ENCODE measurements around the gene CAND2. TPM values are rescaled to one million over a fixed set of nuclear protein-coding genes. Genes with fewer than 3 reads are reported as not detected.
"Not testable (repeated sequence)": the region's sequence is repeated elsewhere in the genome, so short reads cannot be mapped to it uniquely, and the experiment has no call there.

Gene CAND2
- polyA plus RNA-seq, 5 donors: 4.3 to 10.6 (median 5.8) TPM

DNA sequence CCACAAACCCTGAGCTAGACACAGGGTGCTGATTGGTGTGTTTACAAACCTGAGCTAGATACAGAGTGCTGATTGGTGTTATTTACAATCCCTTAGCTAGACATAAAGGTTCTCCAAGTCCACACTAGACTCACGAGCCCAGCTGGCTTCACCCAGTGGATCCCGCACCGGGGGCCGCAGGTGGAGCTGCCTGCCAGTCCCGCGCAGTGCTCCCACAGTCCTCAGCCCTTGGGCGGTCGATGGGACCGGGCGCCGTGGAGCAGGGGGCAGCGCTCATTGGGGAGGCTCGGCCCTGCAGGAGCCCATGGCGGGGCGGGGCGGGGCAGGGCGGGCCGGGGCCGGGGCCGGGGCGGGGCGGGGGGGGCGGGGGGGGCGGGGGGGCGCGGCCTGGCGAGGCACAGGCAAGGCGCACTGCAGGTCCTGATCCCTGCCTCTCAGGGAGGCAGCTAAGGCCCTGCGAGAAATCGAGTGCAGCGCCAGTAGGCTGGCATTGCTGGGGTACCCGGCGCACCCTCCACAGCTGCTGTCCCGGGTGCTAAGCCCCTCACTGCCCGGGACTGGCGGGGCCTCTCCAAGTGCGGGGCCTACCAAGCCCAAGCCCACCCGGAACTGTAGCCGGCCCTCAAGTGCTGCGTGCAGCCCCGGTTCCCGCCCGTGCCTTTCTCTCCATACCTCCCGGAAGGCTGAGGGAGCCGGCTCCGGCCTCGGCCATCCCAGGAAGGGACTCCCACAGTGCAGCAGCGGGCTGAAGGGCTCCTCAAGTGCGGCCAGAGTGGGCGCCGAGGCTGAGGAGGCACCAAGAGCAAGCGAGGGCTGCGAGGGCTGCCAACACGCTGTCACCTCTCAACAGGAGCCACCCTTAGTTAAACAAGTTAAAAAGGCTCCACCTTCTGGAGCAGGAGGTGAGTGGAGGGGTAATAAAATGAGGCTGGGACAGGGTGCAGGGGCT, 27.6 kb upstream of the CAND2 start:
- DNase-seq: no peak

DNA sequence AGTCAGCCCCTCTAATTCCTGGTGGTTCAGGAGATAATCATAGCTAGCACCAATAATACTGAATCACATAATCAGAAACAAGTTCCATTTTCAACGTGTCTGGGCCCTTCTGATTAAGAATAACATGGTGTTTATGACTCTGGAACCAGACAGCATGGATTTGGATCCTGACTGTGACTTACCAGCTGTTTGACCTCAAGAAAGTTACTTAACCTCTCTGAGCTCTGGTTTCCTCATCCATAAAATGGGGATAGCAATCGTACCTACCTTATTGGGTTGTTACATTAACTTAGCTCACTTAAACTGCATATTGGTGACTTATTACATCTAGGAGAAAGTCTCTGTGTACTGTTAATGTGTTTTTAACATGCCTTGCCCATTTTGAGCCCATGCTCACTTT, 26.7 kb upstream of the CAND2 start:
- DNase-seq: no peak

DNA sequence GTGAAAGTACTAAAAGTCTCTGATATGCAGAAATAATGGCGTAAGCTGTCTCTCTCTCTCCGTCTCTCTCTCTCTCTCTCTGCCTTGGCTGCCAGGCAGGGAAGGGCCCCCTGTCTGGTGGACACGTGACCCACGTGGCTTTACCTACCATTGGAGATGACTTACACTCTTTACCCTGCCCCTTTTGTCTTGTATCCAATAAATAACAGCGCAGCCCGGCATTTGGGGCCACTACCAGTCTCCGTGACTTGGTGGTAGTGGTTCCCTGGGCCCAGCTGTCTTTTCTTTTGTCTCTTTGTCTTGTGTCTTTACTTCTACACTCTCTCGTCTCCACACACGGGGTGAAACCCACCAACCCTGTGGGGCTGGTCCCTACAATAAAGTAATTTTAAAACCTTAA, 25.2 kb upstream of the CAND2 start:
- no peak for DNase-seq

DNA sequence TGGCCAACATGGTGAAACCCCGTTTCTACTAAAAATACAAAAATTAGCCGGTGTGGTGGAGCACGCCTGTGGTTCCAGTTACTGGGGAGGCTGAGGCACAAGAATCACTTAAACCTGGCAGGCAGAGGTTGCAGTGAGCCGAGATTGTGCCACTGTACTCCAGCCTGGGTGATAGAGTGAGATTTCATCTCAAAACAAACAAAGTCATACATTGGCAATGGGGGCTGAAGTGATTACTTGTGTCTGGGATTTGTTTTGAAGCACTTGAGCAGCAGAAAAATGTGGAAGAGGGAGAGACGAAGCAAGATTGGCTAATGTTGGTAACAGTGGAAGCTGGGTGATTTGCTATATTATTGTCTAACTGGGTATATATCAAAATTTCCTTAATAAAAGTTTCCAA, 24.0 kb upstream of the CAND2 start:
- DNase-seq: no peak

DNA sequence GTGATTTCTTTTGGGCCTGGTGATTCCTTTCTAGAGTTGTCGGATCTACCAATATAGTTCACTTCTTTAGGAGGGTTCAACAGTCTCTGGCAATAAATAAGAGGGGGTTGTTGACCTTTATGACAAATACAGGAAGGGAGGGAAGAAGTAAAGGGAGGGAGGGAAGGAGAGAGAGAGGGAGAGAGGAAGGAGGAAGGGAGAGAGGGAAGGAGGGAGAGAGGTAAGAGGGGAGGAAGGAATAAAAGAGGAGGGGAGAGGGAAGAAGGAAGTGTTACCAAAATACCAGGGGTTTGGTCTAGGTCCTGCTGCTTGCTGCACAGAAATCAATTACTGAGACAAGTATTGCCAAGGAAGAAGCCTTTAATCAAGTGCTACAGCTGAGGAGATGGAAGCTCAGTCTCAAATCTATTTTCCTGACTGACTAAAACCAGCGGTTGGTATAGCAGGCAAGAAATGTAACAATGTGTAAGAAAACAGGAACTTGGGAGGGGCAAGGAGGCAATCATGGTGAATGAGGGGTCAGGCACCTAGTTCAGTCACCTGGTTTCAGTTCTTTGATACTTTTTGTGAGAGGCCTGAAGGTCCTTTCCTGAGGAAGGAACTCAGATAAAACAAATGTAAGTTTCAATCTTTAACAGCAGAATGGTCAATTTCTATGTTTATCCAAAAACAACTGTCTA, 23.3 kb upstream of the CAND2 start:
- no peak for DNase-seq

DNA sequence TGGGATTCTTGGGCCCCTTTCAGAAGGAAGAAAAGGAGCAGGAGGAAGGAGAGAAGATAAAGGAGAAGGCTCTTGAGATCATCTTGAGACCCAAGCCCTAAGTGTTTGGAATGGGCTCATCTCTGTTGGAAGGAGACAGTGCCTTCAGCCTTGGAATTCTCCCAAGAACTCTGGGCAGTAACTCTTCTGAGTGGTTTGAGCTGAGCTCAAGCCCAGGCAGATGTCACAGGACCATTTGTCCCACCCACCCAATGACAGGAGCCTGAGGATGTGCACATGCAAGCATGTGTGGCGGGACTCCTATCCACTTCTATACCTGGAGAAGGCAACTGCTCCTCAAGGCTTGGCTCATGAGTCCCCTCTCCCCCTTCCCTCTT, 22.8 kb upstream of the CAND2 start:
- no peak for DNase-seq

DNA sequence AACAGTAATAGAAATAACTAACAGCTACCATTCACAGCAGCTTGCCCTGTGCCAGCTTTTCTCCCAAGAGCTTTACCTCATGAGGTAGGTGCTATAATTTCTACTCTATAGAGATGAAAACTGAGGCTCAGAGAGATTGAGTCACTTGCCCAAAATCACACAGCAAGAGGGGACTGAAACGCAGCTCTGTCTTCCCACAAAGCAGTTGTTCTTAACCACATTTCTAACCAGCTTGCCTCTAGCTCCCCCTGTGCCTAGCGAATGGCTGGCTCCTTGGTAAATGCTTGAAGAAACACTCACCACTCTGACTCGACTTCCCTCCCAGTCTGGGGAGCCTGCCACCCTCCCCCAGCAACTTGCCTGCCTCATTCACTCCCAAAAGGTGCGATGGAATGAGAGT, 21.9 kb upstream of the CAND2 start:
- DNase-seq: no peak

DNA sequence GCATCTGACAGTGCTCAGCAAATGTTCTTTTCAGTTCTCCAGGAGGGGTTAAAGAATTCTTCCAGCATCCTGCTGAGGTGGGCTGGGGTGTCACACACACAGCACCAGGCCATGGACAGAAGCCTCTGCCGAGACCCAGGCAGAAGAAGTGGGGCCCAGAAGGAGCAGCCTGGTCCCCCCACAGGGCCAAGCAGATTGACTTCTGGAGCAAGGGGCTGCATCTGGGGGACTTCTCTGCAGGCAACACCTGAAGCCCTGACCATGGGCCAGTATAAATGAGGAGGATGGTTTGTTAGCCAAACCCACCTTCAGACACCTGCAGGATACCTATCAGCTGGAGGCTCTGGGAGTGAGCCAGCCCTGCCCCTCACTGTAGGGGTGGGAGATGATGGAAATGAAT, 21.3 kb upstream of the CAND2 start:
- DNase-seq: no peak

DNA sequence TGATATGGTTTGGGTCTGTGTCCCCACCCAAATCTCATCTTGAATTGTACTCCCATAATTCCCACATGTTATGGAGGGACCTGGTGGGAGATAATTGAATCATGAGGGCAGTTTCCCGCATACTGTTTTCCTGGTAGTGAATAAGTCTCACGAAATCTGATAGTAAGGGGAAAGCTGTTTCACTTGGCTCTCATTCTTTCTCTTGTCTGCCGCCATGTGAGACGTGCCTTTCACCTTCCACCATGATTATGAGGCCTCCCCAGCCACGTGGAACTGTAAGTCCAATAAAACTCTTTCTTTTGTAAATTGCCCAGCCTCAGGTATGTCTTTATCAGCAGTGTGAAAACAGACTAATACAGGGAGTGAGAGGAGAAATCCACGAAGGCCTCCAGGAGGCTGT, 20.5 kb upstream of the CAND2 start:
- not testable (repeated sequence) for DNase-seq

DNA sequence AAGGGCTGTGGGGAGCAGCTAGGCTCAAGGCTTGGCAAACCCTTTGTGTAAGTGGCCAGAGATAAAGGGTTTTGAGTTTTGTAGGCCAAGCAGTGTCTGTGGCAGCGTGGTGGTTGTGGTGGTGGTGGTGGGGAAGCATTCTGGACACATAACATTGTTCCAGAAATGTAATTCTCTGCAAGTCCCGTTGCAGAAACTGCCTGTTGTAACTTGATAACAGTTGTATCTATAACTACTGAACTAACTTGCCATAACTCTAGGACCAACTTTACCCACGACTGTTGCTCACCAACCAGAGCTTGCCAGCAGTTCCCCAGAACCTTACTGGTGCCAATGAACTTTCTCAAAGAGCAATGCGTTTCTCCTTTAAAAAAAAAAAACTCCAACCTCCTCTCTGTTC, 19.3 kb upstream of the CAND2 start:
- no peak for DNase-seq

DNA sequence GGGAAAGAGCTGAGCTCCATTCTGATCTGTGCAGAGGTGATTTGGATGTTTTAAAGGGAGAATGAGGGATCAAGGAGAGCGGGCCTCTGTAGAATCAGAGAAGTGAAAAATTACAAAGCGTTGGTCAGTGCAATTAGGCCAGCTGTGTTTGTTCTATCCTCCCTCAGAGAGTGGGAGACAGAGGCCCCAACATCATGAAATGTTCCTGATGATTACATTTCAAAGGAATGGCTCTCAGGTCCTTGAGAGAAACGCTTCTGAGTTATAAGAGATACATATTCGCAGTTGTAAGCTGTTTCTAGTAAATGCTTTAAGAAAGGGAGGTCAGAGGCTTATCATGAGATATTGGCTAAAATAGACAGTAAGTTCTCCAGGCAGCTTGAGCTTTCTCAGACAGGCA, 15.7 kb upstream of the CAND2 start:
- no peak for DNase-seq

DNA sequence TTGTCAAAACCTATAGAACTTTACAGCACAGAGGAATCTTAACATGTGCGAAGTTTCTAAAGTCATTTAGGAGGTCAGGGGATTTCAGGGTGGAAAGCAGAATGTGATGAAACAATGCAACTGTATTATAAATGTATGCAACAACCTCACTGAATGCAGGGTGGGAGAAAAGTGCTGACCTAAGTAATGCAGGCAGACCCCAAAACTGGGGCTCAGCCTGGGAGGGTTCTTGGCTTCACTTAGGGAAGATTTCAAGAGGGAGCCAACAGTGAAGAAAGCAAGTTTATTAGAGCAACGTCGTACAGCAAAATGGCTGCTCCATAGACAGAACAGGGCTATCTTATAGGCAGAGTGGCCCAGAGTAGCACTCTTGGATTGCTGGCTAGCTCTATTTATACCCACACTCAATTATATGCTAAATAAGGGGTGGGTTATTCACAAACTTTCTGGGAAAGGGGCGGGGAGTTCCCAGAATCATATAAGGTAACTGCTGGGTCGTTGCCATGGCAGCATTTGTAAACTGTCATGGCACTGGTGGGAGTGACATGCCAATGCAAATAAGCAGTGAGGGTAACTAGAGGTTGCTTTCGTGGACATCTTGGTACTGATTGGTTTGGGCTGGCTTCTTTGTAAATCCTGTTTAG, 14.2 kb upstream of the CAND2 start:
- no peak for DNase-seq

DNA sequence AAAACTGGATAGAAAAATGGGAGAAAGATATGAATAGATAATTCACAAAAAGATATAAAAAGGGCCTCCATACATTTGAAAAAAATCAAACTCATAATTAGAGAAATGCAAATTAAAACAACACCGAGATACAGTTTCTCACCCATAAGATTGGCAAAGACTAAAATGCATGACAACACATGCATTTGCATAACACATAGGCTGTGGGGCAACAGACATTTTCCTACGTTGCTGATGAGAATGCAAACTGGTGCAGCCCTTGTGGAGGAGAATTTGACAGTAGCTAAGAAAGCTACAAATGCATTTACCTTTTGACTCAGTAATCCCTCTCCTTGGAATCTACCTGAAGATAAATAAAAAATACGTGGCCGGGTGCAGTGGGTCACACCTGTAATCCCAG, 11.4 kb upstream of the CAND2 start:
- DNase-seq: no peak

DNA sequence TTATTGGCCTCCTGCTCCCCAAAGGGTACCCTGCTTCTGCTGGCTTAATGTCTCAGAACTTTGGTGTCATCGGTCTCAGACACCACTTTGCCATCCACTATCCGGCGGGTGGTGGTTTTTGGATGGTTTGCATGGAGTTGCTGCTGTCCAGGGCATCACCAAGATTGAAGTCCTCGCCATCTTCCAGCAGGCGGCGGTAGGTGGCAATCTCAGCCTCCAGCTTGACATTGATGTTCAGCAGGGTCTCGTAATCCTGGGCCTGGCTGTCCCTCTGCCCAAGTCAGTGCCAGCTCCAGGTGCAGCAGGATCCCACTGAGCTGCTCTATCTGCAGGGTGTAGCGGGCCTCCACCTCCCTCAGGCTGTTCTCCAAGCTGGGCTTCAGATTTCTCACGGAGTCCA, 9.1 kb upstream of the CAND2 start:
- DNase-seq: not testable (repeated sequence)

DNA sequence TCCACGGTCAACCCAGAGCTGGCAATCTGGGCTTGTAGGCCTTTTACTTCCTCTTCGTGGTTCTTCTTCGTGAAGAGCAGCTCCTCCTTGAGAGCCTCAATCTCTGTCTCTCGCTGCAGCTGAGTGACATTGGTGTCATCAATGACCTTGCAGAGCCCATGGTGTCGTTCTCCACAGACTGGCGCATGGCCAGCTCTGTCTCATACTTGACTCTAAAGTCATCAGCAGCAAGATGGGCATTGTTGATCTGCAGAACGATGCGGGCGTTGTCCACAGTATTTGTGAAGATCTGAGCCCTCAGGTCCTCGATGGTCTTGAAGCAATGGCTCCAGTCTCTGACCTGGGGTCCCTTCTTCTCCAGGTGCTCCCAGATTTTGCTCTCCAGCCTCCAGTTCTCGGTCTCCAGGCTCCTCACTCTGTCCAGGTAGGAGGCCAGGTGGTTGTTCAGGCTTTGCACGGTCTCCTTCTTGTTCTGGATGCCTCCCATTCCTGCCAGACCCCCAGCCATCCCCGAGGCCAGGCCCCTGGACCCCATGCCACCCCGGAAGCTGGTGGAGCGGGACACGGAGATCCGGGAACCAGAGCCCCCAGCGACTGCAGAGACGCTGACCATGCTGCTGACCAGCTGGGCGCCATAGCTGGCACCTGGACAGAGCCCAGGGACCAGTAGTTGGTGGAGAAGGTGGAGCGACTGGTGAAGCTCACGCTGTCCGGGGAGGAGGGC, 8.4 kb upstream of the CAND2 start:
- not testable (repeated sequence) for DNase-seq

DNA sequence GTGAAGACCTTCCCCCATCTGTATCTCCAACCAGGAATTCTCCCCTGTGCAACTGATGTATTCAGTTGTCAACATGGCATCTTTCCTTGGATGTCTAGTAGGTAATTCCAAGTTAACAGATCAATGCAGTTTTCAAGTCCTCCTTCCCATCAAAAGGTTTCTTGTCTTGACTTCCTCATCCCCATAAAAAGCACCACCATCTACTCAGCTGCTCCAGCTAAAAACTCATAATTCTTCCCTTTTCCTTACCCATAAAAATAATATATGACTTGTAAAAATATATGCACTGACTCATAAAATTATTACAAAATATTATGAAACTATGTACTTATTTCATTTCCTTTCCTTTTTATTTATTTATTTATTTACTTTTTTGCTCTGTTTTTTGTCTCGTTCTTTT, 5.0 kb upstream of the CAND2 start:
- no peak for DNase-seq

DNA sequence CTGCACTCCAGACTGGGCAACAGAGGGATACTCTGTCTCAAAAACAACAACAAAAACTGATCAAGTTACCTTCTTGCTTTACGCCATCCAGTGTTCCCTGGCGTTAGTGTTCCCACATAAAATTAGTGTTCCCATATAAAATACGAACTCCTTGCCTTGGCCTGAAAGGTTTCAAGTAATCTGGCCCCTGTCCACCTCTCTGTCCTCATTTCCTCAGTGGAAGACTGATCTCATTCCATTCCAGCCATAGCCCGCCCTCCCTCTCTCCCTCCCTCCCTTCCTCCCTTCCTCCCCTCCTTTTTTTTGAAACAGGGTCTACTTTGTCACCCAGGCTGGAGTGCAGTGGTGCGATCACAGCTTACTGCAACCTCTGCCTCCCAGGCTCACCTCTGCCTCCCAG, 2.8 kb upstream of the CAND2 start:
- no peak for DNase-seq

DNA sequence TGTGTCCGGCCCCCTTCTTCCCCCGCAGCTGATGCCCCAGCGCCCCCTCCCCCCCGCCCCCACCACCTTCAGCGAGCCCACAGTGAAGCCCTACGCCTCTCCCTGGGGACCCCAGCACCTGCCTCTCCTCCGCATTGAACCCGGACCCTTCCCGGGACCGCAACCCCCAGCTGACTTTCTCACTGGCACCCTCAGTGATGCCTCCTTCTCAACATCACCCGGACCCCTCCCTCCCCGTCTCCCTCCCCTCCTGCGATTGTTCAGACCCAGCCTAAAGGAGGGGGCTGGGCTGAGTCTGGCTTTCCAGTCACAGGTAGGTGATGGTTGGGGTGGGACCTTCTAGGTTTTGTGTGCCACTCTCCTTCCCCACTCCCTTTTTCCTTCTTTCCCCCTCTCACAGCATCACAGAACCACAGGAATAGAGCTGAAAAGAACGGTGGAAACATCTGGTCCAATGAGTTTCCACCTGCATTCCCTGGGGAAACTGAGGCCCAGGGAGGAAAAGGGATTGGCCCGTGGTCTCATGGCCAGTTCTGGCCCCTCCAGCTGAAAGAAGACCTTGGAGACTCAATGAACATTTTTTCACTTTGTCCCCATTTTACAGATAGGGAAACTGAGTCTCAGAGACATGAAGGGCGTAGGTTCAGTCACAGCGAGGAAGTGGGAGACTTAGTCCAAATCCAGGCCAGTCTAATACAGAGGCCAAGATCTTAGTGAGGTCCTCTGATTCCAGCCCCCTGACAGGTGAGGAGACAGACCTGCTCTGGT, 828 bp downstream of the CAND2 start:
- DNase-seq: no peak

DNA sequence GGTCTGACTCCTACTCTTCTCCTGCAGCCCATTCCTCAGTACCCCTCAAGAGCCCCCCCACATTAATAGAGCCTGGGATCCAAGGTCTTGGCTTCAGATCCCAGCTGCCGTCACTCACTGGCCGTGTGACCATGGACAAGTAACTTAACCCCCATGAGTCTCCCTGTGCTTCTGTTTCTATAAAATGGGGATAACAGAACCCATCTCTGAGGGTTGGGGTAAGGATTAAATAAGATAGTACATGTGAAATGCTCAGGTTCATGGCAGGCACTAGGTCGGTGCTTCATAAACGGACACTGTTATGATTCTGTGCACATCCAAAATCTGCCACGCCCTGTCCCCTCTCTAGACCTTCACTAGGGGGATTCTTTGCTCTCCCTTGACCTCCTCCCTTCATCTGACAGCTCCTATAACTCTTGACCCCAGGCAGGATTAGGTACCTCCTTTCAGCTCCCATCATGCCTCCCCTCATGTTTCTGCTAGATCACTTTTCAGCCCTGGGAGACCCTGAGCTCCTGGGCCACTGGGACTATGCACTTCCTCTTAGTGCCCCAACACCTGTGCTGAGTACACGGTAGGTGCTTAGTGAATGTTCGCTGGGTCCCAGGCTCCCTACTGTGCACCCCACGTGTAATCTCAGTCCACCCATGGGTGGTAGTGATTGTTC, 1.5 kb downstream of the CAND2 start:
- no peak for DNase-seq

DNA sequence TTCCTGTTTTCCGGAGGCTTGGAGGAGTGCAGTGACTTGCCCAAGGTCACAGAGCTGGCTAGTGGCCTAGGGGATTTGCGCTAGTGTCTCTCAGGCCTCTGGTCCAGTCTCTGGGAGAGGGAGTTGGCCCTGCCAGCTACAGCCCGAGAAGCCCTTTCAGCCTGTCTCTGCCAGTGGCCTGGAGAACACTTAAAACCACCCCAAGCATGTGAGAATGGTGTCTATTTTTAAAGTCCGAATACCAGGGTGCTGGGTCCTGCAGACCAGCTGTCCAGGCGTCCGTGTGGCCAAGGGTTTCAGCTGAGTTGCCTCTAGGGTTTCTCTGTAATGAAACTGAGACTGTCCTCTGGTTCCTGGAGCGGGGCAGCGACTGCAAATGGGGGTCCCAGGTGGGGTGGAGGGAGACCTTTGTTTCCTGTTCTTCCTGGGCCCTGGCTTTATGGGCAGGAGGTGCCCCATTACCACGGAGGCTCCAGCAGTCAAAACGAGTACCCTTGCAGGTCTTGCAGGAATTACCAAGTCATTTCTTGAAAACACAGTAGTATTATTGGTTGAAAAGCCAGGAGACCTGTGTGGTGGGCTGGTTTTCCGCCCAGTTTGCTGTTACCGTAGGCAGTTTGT, 2.2 kb downstream of the CAND2 start:
- DNase-seq: no peak
